Stromal cell of bone marrow (primary cell): ENCODE data around the gene HMCN2.
"Not testable (repeated sequence)": the region's sequence is repeated elsewhere in the genome, so short reads cannot be mapped to it uniquely, and the experiment has no call there.

Source experiments
- DNase-seq: peaks from one replicate; pipeline ENCODE4 v3.0.0-alpha.2; 2012; ENCODE audit warnings: low read depth

The HMCN2 gene

DNA sequence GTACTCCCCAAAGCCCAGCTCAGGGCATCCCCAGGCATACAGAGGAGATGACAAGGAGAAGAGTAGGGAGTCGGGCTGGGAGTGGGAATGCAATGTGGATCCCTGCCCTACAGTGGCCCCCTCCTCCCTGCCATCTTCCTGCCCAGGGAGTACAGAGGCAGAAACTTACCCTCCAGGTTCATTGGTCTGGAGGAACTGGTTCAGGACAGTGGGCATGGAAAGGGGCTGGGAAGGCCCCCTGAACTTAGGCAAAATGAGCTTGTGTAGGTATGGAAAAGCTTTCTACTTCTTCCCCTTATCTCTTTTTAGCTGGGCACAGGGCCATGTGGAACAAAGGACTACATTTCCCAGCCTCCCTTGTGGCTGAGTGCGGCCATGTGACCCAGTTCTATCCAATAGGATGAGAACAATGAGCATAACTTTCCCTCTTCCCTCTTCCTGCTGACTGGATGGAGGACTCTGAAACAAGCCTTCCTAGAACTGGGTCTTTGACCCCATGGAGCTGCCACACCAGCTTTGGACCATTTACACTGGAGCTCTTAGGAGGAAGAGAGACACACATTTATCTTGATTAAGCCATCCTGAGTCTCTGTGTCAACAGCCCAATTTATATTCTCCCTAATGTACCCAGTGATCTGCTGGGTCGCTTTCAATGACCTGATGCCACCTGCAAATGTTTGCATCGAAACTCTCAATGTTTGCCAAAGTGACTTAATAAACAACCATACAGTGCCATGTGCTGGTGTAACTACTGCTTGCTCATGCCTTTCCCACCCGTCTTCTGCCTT is 25.0 kb upstream of the HMCN2 start:
- peak; percentile 53 for DNase-seq

DNA sequence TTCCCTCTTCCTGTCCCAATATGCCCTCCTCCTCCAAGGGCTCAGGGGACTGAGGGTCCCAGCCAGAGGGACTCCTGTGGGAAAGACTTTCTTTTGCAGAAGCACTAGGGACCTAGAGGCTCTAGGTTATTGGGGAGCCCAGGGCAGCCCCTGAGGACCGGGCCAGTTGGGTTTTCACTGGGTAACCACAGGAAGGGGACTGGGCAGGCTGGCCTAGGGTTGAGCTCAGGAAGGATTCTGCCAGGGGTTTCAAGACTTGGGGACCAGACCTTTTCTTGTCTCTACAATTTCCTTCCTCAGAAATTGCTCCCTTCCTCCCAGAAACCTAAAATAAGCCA is 24.4 kb upstream of the HMCN2 start:
- no peak for DNase-seq

DNA sequence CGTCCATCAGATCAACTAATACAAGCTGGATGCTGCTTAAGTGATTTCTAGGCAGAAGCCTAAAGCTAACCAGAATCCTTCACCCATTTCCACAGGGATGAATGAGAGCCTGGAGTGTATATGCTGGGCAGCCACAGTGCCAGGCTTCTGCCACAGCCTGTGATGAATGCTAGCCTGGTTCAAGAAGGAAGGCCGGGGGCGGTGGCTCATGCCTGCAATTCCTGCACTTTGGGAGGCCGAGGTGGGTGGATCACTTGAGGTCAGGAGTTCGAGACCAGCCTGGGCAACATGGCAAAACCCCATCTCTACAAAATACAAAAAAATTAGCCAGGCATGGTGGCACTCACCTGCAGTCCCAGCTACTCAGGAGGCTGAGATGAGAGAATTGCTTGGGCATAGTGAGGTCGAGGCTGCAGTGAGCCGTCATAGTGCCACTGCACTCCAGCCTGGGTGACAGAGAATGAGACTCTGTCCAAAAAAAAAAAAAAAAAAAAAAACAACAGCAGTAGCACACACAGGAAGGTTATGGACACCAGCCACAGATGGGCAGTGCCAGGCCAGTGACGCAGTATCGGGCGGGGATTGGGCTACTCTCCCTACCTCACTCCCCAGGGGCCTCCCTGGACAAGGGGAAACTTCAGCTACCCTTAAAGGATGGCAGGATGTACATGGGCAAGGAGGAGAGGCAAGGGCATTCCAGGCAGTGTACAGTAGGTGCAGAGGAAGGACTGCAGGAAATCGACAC is 23.1 kb upstream of the HMCN2 start:
- DNase-seq = no peak

DNA sequence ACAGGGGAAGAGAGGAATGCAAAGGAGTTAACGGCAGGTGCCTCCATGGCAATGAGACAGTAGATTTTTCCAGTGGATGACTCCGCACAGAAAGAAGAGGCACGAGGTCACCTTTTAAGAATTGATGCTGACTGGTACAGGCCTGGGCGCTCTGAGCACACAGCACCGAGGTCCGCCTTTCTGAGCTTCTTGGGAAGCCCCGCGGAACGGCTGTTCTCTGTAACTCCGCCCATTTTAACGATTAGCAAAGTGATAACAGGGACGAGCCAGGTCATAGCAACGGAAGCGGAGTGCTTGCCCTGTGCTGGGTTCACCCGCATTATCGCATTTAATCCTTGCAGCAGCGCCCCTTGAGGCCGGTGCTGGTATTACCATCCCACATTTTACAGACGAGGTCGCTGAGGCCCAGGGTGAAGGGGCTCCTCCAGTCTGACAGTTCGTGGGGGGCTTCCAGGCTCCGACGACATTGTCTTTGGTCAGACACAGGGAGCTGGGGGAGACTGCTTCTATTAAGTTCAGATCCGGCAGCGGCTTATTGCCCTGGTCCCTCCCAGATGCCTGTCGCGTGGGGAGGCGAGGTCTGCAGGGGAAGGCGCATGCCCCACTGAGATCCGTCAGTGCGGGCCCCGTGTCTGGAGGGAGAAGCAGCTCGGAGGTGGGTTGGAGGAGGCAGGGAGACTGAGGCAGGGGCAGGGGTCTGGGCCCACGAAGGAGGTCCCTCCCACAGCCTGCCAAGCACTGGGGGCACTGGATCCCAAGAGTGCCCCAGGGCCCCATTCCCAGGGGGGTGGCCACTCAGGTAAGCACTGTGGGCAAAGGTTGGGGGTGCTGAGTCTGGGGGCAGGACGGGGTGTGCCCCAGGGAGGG is 22.3 kb upstream of the HMCN2 start:
- peak; percentile 9 for DNase-seq

DNA sequence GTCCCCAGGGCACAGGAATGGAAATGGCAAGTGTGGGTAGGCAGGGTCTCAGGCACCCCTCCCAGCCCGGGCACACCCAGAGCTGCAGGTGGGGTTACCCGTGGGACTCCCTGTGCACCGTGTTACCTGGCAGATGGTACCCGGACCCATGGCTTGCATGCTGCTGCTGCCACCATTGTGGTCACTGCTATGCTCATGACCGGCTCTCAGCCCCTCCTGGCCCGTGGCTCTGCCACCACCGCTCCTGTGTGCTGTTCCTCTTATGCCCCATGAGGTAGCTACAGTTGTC is 21.7 kb upstream of the HMCN2 start:
- no peak for DNase-seq

DNA sequence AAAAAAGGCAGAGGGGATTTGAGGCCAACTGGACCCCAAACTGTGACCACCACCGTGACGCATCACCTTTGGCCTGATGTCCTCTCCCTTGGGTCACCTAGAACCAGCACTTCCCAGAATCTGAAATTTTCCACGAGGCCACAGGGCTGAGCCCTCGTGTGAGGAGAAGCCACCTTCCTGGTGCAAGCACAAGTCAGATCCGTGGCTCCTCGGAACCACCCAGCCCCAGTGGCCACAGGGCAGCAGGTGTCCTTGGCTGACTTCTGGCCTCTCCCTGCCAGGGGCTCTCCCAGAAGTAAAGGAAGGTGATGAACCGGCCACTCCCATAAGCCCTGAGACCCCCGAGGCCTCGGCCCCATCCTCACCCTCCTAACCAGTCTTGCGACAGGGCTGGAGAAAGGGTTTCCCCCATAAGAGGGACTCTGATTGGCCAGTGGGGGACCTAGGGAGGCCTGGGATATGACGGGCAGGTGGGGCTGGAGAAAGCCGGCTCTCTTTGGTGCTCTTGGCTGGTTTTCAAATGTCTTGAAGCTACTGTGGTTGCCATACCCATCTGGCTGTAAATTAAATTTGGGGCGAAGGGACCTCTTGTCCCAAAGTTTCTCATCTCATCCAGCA is 20.9 kb upstream of the HMCN2 start:
- no peak for DNase-seq

DNA sequence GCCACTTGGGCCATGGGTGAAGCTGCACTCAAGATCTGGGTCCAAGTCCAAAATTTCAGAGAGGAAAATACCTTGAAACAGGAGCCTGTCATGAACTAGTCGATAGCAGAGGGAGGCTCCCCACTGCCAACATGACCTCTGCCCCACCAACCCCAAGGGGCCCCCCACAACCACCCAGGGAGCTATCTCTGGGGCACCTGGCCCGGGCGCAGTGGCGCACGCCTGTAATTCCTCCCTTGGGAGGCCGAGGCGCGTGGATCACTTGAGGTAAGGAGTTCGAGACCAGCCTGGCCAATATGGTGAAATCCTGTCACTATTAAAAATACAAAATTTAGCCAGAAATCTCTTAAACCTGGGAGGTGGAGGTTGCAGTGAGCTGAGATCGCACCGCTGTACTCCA is 20.1 kb upstream of the HMCN2 start:
- no peak for DNase-seq

DNA sequence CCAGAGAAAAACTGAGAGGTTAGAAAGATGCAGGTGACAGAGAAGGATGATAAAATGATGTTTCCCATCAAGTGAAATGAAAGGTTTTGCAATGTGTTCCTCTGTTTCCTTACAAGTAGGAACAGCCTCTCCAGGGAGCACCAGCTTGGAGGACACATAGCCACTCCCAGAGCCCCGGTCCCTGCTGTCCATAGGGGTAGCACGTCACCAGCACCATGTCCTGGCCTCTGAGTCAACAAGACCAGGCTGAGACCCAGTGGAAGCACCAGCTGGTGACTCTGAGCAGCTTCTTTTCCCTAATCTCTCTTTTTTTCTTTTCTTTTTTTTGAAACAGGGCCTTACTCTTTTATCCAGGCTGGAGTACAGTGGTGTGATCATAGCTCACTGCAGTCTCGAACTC is 19.4 kb upstream of the HMCN2 start:
- no peak for DNase-seq

DNA sequence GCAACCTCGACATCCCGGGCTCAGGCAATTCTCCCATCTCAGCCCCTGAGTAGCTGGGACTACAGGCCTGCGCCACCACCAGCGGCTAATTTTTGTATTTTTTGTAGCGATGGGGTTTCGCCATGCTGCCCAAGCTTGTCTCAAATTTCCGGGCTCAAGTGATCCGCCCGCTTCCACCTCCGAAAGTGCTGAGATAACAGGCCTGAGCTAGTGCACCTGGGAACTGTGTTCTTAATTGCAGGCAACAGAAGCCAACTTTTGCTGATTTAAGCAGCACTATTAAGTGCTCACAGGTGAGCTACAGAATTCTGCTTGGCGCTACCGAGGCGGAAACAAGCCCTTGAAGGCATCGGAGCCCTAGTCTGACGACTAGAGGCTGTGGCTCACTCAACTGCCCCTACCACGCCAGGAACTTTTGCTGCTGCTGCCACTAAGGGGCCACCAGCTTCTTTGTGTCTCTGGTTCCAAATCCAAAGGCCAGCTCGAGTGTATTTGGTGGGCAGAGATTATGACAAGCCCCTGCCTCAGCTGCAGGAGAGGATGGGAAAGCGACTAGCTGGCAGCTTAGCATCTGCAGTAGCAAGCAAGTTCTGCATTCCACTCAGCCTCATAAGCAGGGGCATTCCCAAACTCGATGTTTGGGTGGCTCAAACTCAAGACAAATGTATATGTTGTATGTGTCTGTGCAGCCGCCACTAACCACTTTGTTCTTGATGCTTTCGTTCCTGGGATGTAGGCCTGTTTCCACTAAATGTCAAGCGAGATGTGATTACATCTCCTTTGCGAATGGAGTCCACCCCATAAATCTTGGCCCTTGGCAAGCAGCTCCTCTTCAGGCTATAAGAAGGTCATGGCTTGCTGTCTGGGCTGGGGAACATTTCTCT is 10.6 kb upstream of the HMCN2 start:
- no peak for DNase-seq

DNA sequence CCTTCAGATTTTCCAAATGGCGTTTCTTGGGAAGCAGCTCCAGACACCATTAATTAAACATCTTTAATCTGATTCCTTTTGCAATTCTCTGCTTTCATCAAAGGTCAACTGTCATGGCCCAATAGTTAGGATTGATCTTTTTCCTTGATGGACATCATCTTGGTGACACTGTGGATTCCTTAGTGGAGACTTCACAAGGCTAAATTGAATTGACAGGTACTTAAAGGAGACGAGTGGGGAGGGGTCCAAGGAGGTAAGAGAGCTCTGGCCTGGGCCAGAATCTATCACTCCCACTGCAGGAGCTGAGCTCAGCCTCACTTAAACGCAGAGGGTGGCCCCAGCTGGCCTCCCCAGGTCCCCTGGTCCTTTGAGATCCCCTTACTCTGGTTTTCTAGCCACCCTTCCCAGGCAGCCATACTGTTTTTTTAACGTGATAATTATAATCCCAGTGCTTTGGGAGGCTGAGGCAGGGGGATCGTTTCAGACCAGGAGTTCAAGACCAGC is 9.9 kb upstream of the HMCN2 start:
- no peak for DNase-seq

DNA sequence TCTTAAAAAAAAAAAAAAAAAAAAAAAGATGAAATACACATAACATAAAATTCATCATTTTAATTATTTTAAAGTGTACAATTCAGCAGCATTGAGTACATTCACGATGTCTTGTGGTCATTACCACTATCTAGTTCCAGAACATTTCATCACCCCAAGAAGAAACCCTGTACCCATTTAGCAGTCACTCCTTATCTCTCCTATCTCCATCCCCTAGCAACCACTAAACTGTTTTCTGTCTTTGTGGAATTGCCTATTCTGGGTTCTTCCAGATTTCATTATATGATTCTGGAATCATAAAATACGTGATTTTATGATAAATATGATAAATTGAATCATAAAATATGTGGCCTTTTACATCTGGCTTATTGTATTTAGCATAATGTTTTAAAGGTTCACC is 8.9 kb upstream of the HMCN2 start:
- no peak for DNase-seq

DNA sequence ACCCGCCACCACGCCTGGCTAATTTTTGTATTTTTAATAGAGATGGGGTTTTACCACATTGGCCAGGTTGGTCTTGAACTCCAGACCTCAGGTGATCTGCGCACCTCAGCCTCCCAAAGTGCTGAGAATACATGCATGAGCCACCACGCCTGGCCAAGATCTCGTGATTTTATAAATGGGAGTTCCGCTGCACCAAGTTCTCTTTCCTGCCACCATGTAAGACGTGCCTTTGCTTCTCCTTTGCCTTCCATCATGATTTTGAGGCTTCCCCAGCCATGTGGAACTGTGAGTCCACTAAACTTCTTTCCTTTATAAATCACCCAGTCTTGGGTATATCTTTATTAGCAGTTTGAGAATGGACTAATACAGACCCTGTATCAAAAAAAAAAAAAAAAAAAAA is 7.4 kb upstream of the HMCN2 start:
- DNase-seq = not testable (repeated sequence)

DNA sequence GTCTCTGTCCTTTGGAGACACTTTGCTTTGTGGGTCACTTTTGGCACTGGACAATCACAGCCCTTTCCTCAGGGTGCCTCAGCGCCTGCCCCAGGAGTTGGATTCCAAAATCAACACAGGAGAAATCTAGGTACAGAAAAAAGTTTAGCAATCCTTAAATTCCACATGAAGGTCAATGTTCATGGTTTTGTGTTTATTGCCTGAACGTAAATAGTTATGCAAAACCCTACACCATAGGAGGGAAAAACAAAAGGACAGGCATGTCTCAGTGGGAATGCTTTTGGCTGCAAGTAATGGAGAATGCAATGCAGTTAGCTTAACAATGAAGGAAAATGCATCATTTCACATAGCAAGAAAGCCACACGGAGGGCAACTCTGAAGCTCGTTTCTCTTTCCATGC is 6.5 kb upstream of the HMCN2 start:
- no peak for DNase-seq

DNA sequence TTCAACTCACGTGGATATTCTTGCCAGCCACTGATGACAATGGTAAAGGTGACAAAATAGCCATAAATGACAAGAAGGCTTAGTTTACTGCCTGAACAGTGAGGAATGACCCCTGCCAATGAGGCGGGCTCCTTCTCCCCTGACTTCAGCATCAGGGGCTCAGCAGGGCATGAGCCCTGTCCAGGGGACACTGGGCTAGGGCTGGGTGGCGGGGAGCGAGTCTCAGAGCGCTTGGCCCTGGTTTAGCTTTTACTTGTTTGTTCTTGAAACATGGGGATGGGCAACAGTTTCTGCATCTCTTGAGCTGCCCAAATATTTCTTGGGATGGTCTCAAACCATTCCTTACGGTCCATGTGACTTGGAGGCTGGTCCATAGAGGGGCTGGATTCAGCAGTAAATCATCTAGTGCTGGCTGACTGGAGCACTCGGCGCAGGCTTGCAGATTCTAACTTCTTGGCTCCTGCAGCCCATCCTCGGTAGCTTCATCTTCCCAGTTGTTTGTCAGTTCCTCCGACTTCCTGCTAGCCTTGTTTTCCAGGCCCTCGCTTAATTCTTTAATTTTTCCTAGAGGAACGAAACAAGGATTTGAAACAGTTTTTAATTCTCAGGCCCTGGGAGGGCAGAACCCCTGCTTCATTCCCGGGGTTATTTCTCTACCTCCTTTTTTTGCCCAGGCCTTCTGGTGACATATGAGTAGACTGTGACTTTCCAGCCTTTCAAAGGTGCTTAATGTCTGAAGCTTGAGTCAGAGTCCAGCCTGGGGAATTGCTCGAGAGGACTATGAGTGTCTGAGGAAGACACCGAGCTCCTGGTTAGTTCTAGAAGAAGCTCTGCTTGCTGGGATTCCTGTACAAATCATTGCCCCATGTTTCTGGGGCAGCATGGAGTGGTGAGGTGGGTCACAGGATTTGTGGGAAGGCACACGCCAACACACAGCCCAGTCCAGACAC is 4.5 kb upstream of the HMCN2 start:
- no peak for DNase-seq

DNA sequence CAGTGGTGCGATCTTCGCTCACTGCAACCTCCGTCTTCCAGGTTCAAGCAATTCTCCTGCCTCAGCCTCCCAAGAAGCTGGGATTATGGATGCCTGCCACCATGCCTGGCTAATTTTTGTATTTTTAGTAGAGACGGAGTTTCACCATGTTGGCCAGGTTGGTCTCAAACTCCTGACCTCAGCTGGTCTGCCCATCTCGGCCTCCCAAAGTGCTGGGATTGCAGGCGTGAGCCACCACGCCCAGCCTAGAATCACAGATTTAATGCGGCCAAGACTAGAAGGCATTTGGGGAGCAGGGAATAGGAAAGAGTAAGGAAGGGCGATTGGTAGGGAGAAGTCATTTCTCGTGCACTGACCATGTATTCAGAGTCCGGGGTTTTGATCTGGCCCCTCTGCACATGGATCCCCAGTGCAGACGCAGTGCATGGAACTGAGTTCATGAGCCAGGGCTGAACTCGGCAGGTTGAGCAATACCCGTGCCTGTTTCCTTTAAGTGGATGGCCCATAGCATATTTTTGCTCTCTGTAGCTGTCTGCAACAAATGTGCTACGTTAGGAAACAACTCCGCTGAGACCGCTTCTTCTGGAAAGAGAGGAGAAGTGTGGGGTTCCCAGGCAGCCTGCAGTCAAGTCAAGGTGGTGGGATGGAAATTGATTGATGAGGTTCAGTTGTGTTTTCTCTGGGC is 3.4 kb upstream of the HMCN2 start:
- no peak for DNase-seq

DNA sequence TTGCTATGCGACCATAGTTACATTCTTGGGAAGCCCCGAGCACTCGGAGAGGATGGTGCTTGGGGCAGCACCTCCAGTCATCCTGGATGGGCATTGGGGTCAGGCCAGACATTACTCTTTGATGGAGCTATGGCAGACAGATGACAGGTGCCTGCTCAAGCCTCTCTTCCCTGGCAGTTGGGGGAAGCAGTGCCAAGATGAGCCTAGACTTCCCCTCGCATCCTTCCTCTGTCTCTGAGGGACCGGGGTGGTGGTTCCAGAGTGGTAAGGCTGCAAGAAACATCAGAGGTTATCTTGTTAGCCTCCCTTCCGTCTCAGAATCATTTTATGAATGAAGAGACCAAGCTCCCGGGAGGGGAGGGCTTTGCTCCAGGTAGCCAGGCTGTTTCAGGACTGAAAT is 2.8 kb upstream of the HMCN2 start:
- DNase-seq = no peak

DNA sequence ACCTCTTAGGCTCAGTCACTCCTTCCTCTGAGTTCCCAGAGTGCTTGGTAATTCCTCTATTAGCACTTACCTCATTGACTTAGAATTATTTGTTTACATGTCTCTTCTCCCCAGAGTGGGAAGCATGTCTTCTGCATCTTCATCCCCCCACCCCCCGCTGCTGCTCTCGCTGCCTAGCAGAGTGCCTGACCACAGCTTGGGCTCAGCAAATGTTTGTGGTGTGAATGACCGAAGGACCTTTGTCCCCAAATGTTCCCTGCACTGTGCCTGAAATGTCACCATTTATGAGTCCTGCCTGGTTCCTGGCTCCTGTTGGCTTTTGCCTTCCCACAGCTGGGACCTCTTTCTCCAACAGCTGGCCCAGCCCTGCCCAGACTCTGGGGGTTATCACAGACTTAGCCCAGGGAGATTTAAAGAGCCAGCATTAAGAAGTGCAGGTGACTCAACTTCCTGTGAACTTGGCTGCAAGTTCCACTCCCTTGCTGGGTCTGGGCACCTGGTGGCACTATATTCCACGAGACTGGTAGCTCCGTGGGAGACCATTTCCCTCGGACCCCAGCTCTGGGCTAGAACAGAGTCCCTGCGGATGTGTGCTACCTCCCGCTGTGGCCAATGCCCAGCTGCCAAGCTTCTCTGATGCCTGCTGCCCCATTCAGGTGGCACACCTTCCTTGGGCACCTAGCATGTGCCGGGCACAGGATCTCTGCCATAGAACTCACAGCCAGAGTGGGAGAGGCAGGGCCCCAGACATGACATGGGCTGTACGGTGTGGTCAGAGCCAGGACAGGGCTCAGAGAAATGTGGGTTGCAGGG is 1.8 kb upstream of the HMCN2 start:
- DNase-seq = no peak

DNA sequence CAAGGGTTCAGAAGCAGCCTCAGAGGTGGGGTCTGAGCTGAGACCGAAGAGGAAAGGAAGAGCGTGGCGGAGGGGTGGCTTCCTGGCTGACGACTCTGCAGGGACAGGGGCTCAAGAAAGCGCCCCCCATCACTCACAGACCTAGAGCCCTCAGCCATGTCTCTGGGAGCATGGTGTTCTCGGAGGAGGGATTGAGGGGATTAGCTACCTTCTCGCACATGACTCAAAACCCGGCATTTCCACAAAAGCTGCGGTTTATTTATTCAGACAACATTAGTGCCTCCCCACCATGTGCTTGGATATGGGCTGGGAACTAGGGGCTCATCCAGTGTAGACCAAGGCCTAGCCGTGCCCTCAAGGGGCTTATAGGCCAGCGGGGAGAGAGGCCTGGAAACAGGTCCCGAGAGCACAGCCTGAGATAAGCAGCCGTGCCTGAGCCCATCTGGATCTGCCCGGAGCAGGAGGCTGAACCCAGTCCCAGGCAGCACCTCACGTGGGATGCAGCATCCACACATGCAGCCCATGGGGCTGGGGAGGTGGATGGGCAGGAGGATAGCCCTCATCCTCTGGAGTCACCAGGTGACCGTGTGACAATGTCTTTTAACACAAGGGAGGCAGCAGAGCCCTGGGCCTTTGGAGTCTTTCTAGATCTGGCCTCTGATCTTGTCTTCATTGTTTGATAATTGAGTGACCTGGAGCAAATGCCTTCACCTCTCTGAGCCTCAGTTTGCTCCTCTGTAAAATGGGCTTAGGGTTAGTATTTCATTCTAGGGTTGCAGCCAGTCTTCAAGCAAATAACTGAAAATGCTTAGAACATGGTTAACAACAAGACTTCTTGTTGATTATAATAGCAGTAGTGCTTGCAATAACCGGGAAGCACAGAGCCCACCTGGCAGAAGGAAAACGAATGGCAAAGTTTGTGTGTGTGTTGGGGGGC is 878 bp upstream of the HMCN2 start:
- no peak for DNase-seq
